K562 (cell line): ENCODE data around the gene RIPK4. TPM values are rescaled to one million over a fixed set of nuclear protein-coding genes. Genes with fewer than 3 reads are reported as not detected.
A peak's percentile ranks its signal among the peaks of the same experiment; 100 is the strongest.

ENCODE experiments used
- ATAC-seq: fragments of 200-7000 bp; cut with Tn5 transposase; 3 replicates; pipeline ENCODE4 v1.9.1; 2020; ENCODE audit warnings: moderate library complexity
- BruUV-seq: library from RNA; stranded (reverse); fragments of 400-500 nt; replicated peaks from 2 replicates; lab custom pipeline; 2021; lab: Mats Ljungman, UMichigan
- CTCF ChIA-PET: fragments of 300-600 bp; formaldehyde crosslinking; extraction: SDS; loops from one replicate; lab custom pipeline; 2021; ENCODE audit warnings: low intra/inter-chr PET ratio; lab: Yijun Ruan, JAX
- POLR2A ChIA-PET: fragments of 300-600, 350-650 bp; sonication (Branson Sonifier 250); formaldehyde crosslinking; extraction: SDS; loops from one replicate; lab custom pipeline; 2021; ENCODE audit warnings: antibody characterized with exemption, inconsistent platforms; lab: Yijun Ruan, JAX
- DNase-seq, 4 experiments: peaks; one replicate each; pipeline versions ENCODE4 v3.0.0 to v3.0.0-alpha.2; 2011 to 2018; ENCODE audit warnings: low spot score in 3 of 4, mixed read lengths in 3 of 4; ENCODE audit errors: extremely low read depth in 1 of 4
- FAIRE-seq: peaks from 2 replicates; lab custom pipeline; 2011; peaks lifted over from hg19 to GRCh38; lab: Jason Lieb, UNC
- H2AFZ ChIP-seq: 2 replicates; pipeline ENCODE4 v1.6.0; 2011; ENCODE audit warnings: low read depth, low read length, control low read depth, inconsistent platforms
- H3K27ac ChIP-seq: fragments of 200-600 bp; 3 replicates; pipeline ENCODE4 v1.8.0; 2011; ENCODE audit warnings: low read depth, mild to moderate bottlenecking, control low read depth, inconsistent platforms, low read length, moderate library complexity, mixed read lengths; ENCODE audit errors: extremely low read depth
- H3K27me3 ChIP-seq, 2 experiments: fragments of 300-600 bp in 1 of 2; 2 replicates in 1 of 2; 3 replicates in 1 of 2; pipeline versions ENCODE4 v1.6.0 to v1.8.0; 2011; ENCODE audit warnings: inconsistent platforms in 2 of 2, low read length in 2 of 2, mild to moderate bottlenecking in 1 of 2, mixed read lengths in 1 of 2, moderate library complexity in 1 of 2; ENCODE audit not compliant: control insufficient read depth in 2 of 2, insufficient read depth in 2 of 2
- H3K36me3 ChIP-seq: fragments of 300-600 bp; 3 replicates; pipeline ENCODE4 v1.8.0; 2011; ENCODE audit warnings: mild to moderate bottlenecking, low read length, inconsistent platforms; ENCODE audit not compliant: control insufficient read depth, insufficient read depth
- H3K4me1 ChIP-seq, 2 experiments: fragments of 200-600 bp in 1 of 2; replicated peaks in 1 of 2; 2 replicates in 1 of 2; 3 replicates in 1 of 2; pipeline versions ENCODE4 v1.5.1 to v1.8.0; 2011; ENCODE audit warnings: inconsistent platforms in 2 of 2, low read length in 2 of 2, mild to moderate bottlenecking in 1 of 2, mixed read lengths in 1 of 2, moderate library complexity in 1 of 2; ENCODE audit not compliant: control insufficient read depth in 2 of 2, insufficient read depth in 2 of 2
- H3K4me2 ChIP-seq: 2 replicates; pipeline ENCODE4 v1.6.1; 2011; ENCODE audit warnings: low read length, control low read depth, inconsistent platforms, mixed read lengths; ENCODE audit not compliant: insufficient read depth
- H3K4me3 ChIP-seq: fragments of 200-600 bp; sonication (generic), shearing (Covaris generic); 2 replicates; pipeline ENCODE4 v1.5.1; 2016; ENCODE audit warnings: control low read depth, inconsistent platforms
- H3K79me2 ChIP-seq: fragments of 200-600 bp; 3 replicates; pipeline ENCODE4 v1.8.0; 2011; ENCODE audit warnings: low read length, inconsistent platforms; ENCODE audit not compliant: control insufficient read depth, insufficient read depth
- H3K9ac ChIP-seq, 2 experiments: 2 replicates each; pipeline versions ENCODE4 v1.6.0 to v1.6.1; 2011; ENCODE audit warnings: low read depth in 2 of 2, low read length in 2 of 2, control low read depth in 1 of 2, inconsistent platforms in 1 of 2, mild to moderate bottlenecking in 1 of 2, mixed read lengths in 1 of 2; ENCODE audit not compliant: insufficient read depth in 1 of 2
- H3K9me1 ChIP-seq: one replicate; pipeline ENCODE4 v1.6.0; 2011; ENCODE audit warnings: inconsistent platforms, mild to moderate bottlenecking, low read length, moderate library complexity; ENCODE audit not compliant: control insufficient read depth, insufficient read depth
- H3K9me3 ChIP-seq: replicated peaks from 2 replicates; pipeline ENCODE4 v1.5.1; 2011; ENCODE audit warnings: low read depth, low read length, inconsistent platforms; ENCODE audit not compliant: control insufficient read depth, insufficient read depth
- H4K20me1 ChIP-seq: replicated peaks from 2 replicates; pipeline ENCODE4 v1.6.1; 2011; ENCODE audit warnings: low read length, inconsistent platforms, mixed read lengths; ENCODE audit not compliant: control insufficient read depth, insufficient read depth
- DACH1 ChIP-seq: fragments of 450-650 bp; IDR thresholded peaks from 2 replicates; pipeline ENCODE4 v1.6.1; 2018; ENCODE audit not compliant: partially characterized antibody
- EGR1 ChIP-seq: fragments of 450-650 bp; conservative IDR thresholded peaks from 2 replicates; pipeline ENCODE4 v1.6.1; 2017; ENCODE audit warnings: mild to moderate bottlenecking
- POLR3A ChIP-seq: IDR thresholded peaks from 2 replicates; pipeline ENCODE4 v1.6.1; 2011; ENCODE audit warnings: borderline replicate concordance, mild to moderate bottlenecking, moderate library complexity; ENCODE audit not compliant: insufficient read length, insufficient read depth; ENCODE audit errors: extremely low read depth
- ZNF12 ChIP-seq: sonication (generic); formaldehyde crosslinking; IDR thresholded peaks from 2 replicates; pipeline ENCODE4 v1.4.0; 2020; ENCODE audit warnings: mild to moderate bottlenecking, missing genetic modification reagents
- WGBS: fragments of 100-300 bp; shearing (Covaris generic); methylation state at CpG from one replicate; pipeline ENCODE4 v1.1.6; 2016; ENCODE audit warnings: low coverage, mixed read lengths; ENCODE audit not compliant: insufficient coverage; ENCODE audit errors: missing lambda C conversion rate; 5-methylcytosine and 5-hydroxymethylcytosine counted together
- in situ Hi-C: fragments of 300-500 bp; cut with MboI; formaldehyde crosslinking; loops from 4 replicates; pipeline ENCODE4 v1.15.0; 2018; ENCODE audit warnings: inconsistent platforms, mixed read lengths
- intact Hi-C: fragments of 100-400 bp; cut with micrococcal nuclease; formaldehyde crosslinking; loops from 2 replicates; pipeline ENCODE4 v1.14.2; 2022
- polyA plus RNA-seq, 8 experiments: library from polyadenylated mRNA; depleted of rRNA in 4 of 8; stranded (reverse) in 5 of 8; unstranded in 3 of 8; fragments of >200 nt; fragmentation: Nextera tagmentation in 2 of 8; fragmentation: Illumina TruSeq in 1 of 8; extraction: Ambion mirVana in 2 of 8; extraction: Trizol in 1 of 8; gene quantifications; 2 replicates each; pipeline versions ENCODE4 v1.2.1 to v1.2.3, GENCODE V29; 2011 to 2014; ENCODE audit warnings: inconsistent platforms in 1 of 8, missing spikeins in 1 of 8
- total RNA-seq, 7 experiments: library from RNA; depleted of rRNA in 6 of 7; stranded (reverse); fragments of >200 nt in 6 of 7; fragmentation: Illumina TruSeq in 2 of 7; extraction: Trizol in 2 of 7; gene quantifications; 2 replicates each; pipeline versions ENCODE4 v1.2.1 to v1.2.3, GENCODE V29; 2011 to 2021; ENCODE audit warnings: low replicate concordance in 1 of 7
- TF ChIP-seq, protein P1 (sequence below): fragments of 200-800 bp; sonication (Bioruptor generic); IDR thresholded peaks from 2 replicates; pipeline ENCODE4 v1.6.1; 2017; ENCODE audit warnings: missing genetic modification characterization, missing compliant biosample characterization
- TF ChIP-seq, protein P2 (sequence below): fragments of 450-650 bp; formaldehyde crosslinking; IDR thresholded peaks from 2 replicates; pipeline ENCODE4 v1.4.0; 2022; ENCODE audit warnings: missing genetic modification characterization

Gene RIPK4
- total and polyA plus RNA-seq, 9 of the 15 experiments (the other 6 are each of a cell fraction or from before 2014, with no cell fraction given): not detected

DNA sequence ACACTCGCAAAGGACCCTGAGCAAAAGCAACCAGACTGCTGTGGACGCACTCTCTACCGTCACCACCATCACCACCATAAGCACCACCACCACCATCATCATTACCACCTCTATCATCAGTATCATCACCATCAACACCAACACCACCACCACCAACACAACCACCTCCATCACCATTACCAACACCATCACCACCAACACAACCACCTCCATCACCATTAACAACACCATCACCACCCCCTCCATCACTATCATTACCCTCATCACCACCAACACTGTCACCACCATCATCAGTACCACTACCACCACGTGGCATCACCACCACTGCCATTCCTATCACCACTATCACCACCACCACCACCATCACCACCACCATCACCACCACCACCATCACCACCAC is 38.8 kb upstream of the RIPK4 start:
- intact Hi-C loops: no loop called here

DNA sequence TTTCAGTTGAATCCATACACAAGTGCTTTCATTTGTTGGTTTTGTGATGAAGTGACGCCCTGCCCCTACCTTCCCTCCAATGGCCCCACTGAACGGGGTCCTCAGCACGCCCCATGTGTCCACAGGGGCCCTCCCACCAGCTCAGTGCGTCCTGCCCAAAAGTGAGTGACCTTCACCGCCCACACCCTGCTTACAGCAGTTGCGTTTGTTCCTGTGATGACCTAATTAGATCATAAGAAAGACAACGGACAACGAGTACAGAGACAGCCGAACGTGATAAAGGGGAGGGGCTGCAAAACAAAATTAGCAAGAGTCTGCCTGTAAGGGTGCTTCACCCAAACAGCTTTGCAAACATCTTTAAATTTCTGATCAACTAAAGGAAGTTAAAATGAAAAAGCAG is 38.2 kb upstream of the RIPK4 start:
- no TSS peak for BruUV-seq
- 58% methylated on average over 10 of the region's 10 CpGs for WGBS
- Histone ChIP-seq H3K4me3 (no peak overlapping the region), H3K9ac (no peak overlapping the region), H3K9me3 (no peaks in the 10 kb centered on the region), H3K27me3 (no peaks in the 10 kb centered on the region), H3K27ac (no peak overlapping the region), H3K79me2 (no peaks in the 10 kb centered on the region), H4K20me1 (no peaks in the 10 kb centered on the region), H3K4me1 (peaks cover 0 to 2% of the 10 kb centered on the region in 2 experiments; a peak in 1 of 5 replicates), H3K9me1 (peaks cover 4% of the 10 kb centered on the region), H2AFZ (no peak overlapping the region), H3K36me3 (peaks cover 47% of the 10 kb centered on the region; the same call in 2 of the 3 replicates), H3K4me2 (no peak overlapping the region)
- POLR2A ChIA-PET: no interaction called here
- TF ChIP-seq EGR1 (0 out of 2 replicates have a peak, but pooled peaks have one; percentile 15), ZNF12 (no peak)
- TF ChIP-seq, protein P1, sequence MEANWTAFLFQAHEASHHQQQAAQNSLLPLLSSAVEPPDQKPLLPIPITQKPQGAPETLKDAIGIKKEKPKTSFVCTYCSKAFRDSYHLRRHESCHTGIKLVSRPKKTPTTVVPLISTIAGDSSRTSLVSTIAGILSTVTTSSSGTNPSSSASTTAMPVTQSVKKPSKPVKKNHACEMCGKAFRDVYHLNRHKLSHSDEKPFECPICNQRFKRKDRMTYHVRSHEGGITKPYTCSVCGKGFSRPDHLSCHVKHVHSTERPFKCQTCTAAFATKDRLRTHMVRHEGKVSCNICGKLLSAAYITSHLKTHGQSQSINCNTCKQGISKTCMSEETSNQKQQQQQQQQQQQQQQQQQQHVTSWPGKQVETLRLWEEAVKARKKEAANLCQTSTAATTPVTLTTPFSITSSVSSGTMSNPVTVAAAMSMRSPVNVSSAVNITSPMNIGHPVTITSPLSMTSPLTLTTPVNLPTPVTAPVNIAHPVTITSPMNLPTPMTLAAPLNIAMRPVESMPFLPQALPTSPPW (CRISPR knock-in tag): no peak
- CTCF ChIA-PET: interaction anchor here (0.6 kb wide), 1 partner anchor 1039 kb away, joined by 3 read pairs; no protein-coding TSS in a partner anchor
- intact Hi-C loops: no loop called here
- FAIRE-seq (no peak), DNase-seq (no peak), ATAC-seq (no peak)
- in situ Hi-C loops: no loop called here

More for the DNA sequence above, 38.8 kb upstream of the RIPK4 start:
- FAIRE-seq: no peak
- Histone ChIP-seq H4K20me1 (no peaks in the 10 kb centered on the region), H3K27me3 (no peaks in the 10 kb centered on the region), H3K4me2 (no peak overlapping the region), H3K9me3 (no peaks in the 10 kb centered on the region), H3K4me3 (no peak overlapping the region), H3K4me1 (peaks cover 0 to 5% of the 10 kb centered on the region in 2 experiments; a peak in 1 of 5 replicates), H3K27ac (no peak overlapping the region), H2AFZ (no peak overlapping the region), H3K36me3 (peaks cover 47% of the 10 kb centered on the region; the same call in 2 of the 3 replicates), H3K9me1 (peaks cover 4% of the 10 kb centered on the region), H3K9ac (no peak overlapping the region), H3K79me2 (no peaks in the 10 kb centered on the region)
- in situ Hi-C loops: no loop called here
- DNase-seq: no peak
- CTCF ChIA-PET: no interaction called here
- WGBS: 78% methylated on average over 4 of the region's 4 CpGs
- no TSS peak for BruUV-seq
- no peak for ATAC-seq
- POLR2A ChIA-PET: no interaction called here
- TF ChIP-seq POLR3A (no peak), DACH1 (peak; percentile 18)
- TF ChIP-seq, protein P2, sequence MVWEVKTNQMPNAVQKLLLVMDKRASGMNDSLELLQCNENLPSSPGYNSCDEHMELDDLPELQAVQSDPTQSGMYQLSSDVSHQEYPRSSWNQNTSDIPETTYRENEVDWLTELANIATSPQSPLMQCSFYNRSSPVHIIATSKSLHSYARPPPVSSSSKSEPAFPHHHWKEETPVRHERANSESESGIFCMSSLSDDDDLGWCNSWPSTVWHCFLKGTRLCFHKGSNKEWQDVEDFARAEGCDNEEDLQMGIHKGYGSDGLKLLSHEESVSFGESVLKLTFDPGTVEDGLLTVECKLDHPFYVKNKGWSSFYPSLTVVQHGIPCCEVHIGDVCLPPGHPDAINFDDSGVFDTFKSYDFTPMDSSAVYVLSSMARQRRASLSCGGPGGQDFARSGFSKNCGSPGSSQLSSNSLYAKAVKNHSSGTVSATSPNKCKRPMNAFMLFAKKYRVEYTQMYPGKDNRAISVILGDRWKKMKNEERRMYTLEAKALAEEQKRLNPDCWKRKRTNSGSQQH (CRISPR knock-in tag): peak; percentile 56; the same call in 1 of the 2 replicates
- TF ChIP-seq, all 486 proteins: peak for 2
